ENCODE measurements around the gene GOLGA6B. TPM values are rescaled to one million over a fixed set of nuclear protein-coding genes. Genes with fewer than 3 reads are reported as not detected.

The GOLGA6B gene
- total and polyA plus RNA-seq, 7 donors, result not detected

GRCh38 chr15:72680931-72681330 is 26.4 kb downstream of the GOLGA6B start:
- no peaks in the 10 kb centered on the region for H3K9me3 ChIP-seq
- peaks cover 0 to 7% (median 5%) of the 10 kb centered on the region in 4 donors for H3K4me1 ChIP-seq
- no peak overlapping the region for H3K27ac ChIP-seq
- WGBS, 2 donors, result 53 to 57% methylated on average over 3 of the region's 3 CpGs
- peaks cover 0 to 8% (median 0%) of the 10 kb centered on the region in 3 donors for H3K27me3 ChIP-seq
- no peaks in the 10 kb centered on the region for H3K36me3 ChIP-seq
- no peak overlapping the region for H3K4me3 ChIP-seq
- DNase-seq, result no peak
- TF ChIP-seq CTCF (IDR thresholded peaks at IDR 0.05) (no peak), POLR2A (IDR thresholded peaks at IDR 0.05) (no peak), EP300 (IDR thresholded peaks at IDR 0.05) (no peak), POLR2AphosphoS5 (IDR thresholded peaks at IDR 0.05) (no peak)
- intact Hi-C loops (cut with DNase I), result loop anchor here (10.0 kb wide), 3 partner anchors 86 to 374 kb away; partner anchors contain the start of genes HEXA and NEO1

- no peak overlapping the region for H3K4me3 ChIP-seq
- intact Hi-C loops (cut with DNase I), result loop anchor here (10.0 kb wide), 3 partner anchors 88 to 372 kb away; partner anchors contain the start of genes HEXA and NEO1
- no peak overlapping the region for H3K27ac ChIP-seq
- no peak for DNase-seq
- no peaks in the 10 kb centered on the region for H3K27me3 ChIP-seq
- TF ChIP-seq EP300 (IDR thresholded peaks at IDR 0.05) (no peak), POLR2A (IDR thresholded peaks at IDR 0.05) (no peak), CTCF (IDR thresholded peaks at IDR 0.05) (no peak), POLR2AphosphoS5 (IDR thresholded peaks at IDR 0.05) (no peak)
- WGBS, 2 donors, result 93 to 95% methylated on average over 3 of the region's 3 CpGs
- no peaks in the 10 kb centered on the region for H3K36me3 ChIP-seq
- no peaks in the 10 kb centered on the region for H3K9me3 ChIP-seq
- H3K4me1 ChIP-seq, result peaks cover 0 to 15% (median 8%) of the 10 kb centered on the region in 4 donors
Observed at GRCh38 chr15:72682772-72683171, 28.3 kb downstream of the GOLGA6B start.

GRCh38 chr15:72685301-72685924 is 30.9 kb downstream of the GOLGA6B start:
- peak overlapping the region; percentile 84 to 93 (median 90) for H3K27ac ChIP-seq
- TF ChIP-seq POLR2A (IDR thresholded peaks at IDR 0.05) (no peak), POLR2AphosphoS5 (IDR thresholded peaks at IDR 0.05) (no peak)
- H3K36me3 ChIP-seq, result no peaks in the 10 kb centered on the region
- intact Hi-C loops (cut with DNase I), result loop anchor here (10.0 kb wide), 3 partner anchors 91 to 369 kb away; partner anchors contain the start of genes HEXA and NEO1
- H3K27me3 ChIP-seq, result no peaks in the 10 kb centered on the region
- H3K4me3 ChIP-seq, result peak overlapping the region; percentile 56 to 81 (median 65)
- WGBS, 2 donors, result 9 to 20% methylated on average over 23 of the region's 23 CpGs
- DNase-seq, result no peak
- no peaks in the 10 kb centered on the region for H3K9me3 ChIP-seq
- H3K4me1 ChIP-seq, result peaks cover 0 to 15% (median 8%) of the 10 kb centered on the region in 4 donors

- DNase-seq, result peak; percentile 90
- H3K27me3 ChIP-seq, result no peaks in the 10 kb centered on the region
- WGBS, 2 donors, result 1% methylated on average over 49 of the region's 49 CpGs
- H3K9me3 ChIP-seq, result no peaks in the 10 kb centered on the region
- H3K4me3 ChIP-seq, result peak within 1 kb of the TSS; percentile 56 to 81 (median 65)
- H3K36me3 ChIP-seq, result no peaks in the 10 kb centered on the region
- TF ChIP-seq POLR2A (IDR thresholded peaks at IDR 0.05) (peak; percentile 58 to 60), CTCF (IDR thresholded peaks at IDR 0.05) (no peak), POLR2AphosphoS5 (IDR thresholded peaks at IDR 0.05) (peak; percentile 72 to 86 (median 80))
- peaks cover 0 to 15% (median 8%) of the 10 kb centered on the region in 4 donors for H3K4me1 ChIP-seq
- H3K27ac ChIP-seq, result peak within 1 kb of the TSS; percentile 84 to 93 (median 90)
- intact Hi-C loops (cut with DNase I), result loop anchor here (10.0 kb wide), 3 partner anchors 91 to 369 kb away; partner anchors contain the start of genes HEXA and NEO1
Observed at GRCh38 chr15:72685925-72686794, 31.7 kb downstream of the GOLGA6B start, which contains the start of the genes BBS4 and HIGD2B. BBS4 (plus strand) TSS chr15:72686207; CDS start chr15:72686228, 21 bp downstream. HIGD2B (minus strand) TSS chr15:72686182; CDS start chr15:72676374, 9,808 bp downstream.

Data from sigmoid colon (tissue), 7 donors.